ENCODE measurements around the gene ZPR1.

- TF ChIP-seq CTCF (conservative IDR thresholded peaks at IDR 0.05; ENCODE audit: low read depth, low read length): no peak
- TF ChIP-seq EZH2phosphoT487 (IDR thresholded peaks at IDR 0.05; ENCODE audit: borderline replicate concordance, low read length): no peak
Observed at GRCh38 chr11:116835042-116835772, 47.4 kb upstream of the ZPR1 start.

All from PC-3 (cell line).